IPS DF 6.9 (cell line): ENCODE results near the gene TFF2.

ENCODE experiments used
- DNase-seq: peaks from one replicate; pipeline ENCODE4 v3.0.0-alpha.2; 2013; ENCODE audit warnings: low read depth, low spot score
- H3K27ac ChIP-seq: one replicate; pipeline ENCODE4 v1.5.1; 2013; ENCODE audit warnings: low read length, control low read depth
- H3K27me3 ChIP-seq: 2 replicates; pipeline ENCODE4 v1.6.1; 2013; ENCODE audit warnings: mild to moderate bottlenecking, low read length; ENCODE audit not compliant: control insufficient read depth, insufficient read depth
- H3K36me3 ChIP-seq: 2 replicates; pipeline ENCODE4 v1.6.1; 2013; ENCODE audit warnings: low read length; ENCODE audit not compliant: control insufficient read depth, insufficient read depth
- H3K4me1 ChIP-seq: 2 replicates; pipeline ENCODE4 v1.6.1; 2013; ENCODE audit warnings: low read length; ENCODE audit not compliant: control insufficient read depth, insufficient read depth
- H3K4me3 ChIP-seq: 2 replicates; pipeline ENCODE4 v1.5.1; 2013; ENCODE audit warnings: mild to moderate bottlenecking, low read length
- H3K9me3 ChIP-seq: 2 replicates; pipeline ENCODE4 v1.6.1; 2013; ENCODE audit warnings: low read length, inconsistent platforms; ENCODE audit not compliant: control insufficient read depth, insufficient read depth
- WGBS: extraction: QIAGEN DNeasy Blood & Tissue Kit; methylation state at CpG from one replicate; pipeline ENCODE4 v1.1.7; 2013; ENCODE audit warnings: mixed read lengths, missing lambda C conversion rate; ENCODE audit not compliant: insufficient read length, insufficient coverage; 5-methylcytosine and 5-hydroxymethylcytosine counted together

TFF2 gene

DNA sequence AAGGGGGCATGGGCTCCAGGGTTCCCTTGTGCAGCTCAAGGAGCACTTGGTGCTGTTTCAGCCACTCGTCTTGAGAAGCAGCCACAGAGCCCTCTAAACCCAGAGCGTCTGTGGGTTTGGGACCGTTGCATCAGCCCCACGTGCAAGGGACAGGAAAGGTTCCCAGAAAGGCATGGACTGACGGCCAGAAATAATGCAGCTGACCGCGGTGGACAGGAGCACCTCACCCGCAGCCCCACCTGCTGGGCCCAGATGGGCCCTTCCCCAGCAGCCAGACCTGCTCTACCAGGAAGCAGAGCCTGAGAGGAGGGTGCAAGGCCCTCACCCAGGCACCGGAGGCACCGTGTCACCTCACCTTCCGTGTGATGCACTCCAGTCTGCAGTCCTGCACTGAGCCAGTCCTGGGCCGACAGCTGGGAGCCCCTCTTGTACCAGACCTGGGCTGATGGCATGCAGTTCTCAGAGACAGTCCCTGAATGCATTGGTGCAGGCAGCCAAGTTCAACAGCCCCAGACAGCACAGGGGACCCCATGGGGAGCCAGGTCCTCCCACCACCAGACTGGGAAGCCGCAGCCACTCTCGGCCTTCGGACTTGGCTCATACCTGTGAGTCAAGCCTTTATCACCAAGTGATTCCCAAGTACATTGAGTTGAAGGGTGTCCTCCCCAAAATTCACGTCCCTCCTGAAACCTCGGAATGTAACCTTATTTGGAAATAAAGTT lies 30.8 kb downstream of the TFF2 start:
- Histone ChIP-seq H3K27me3 (no peaks in the 10 kb centered on the region), H3K36me3 (no peaks in the 10 kb centered on the region), H3K4me1 (peaks cover 8% of the 10 kb centered on the region), H3K9me3 (no peaks in the 10 kb centered on the region), H3K4me3 (no peak overlapping the region), H3K27ac (no peak overlapping the region)
- WGBS, result no CpG with 5 or more reads among the region's 17 CpGs
- DNase-seq, result no peak

GRCh38 chr21:42319376-42319775 lies 31.4 kb downstream of the TFF2 start:
- Histone ChIP-seq H3K9me3 (no peaks in the 10 kb centered on the region), H3K27me3 (no peaks in the 10 kb centered on the region), H3K27ac (no peak overlapping the region), H3K36me3 (no peaks in the 10 kb centered on the region), H3K4me3 (no peak overlapping the region), H3K4me1 (peaks cover 8% of the 10 kb centered on the region)
- WGBS, result no CpG with 5 or more reads among the region's 10 CpGs
- no peak for DNase-seq

DNA sequence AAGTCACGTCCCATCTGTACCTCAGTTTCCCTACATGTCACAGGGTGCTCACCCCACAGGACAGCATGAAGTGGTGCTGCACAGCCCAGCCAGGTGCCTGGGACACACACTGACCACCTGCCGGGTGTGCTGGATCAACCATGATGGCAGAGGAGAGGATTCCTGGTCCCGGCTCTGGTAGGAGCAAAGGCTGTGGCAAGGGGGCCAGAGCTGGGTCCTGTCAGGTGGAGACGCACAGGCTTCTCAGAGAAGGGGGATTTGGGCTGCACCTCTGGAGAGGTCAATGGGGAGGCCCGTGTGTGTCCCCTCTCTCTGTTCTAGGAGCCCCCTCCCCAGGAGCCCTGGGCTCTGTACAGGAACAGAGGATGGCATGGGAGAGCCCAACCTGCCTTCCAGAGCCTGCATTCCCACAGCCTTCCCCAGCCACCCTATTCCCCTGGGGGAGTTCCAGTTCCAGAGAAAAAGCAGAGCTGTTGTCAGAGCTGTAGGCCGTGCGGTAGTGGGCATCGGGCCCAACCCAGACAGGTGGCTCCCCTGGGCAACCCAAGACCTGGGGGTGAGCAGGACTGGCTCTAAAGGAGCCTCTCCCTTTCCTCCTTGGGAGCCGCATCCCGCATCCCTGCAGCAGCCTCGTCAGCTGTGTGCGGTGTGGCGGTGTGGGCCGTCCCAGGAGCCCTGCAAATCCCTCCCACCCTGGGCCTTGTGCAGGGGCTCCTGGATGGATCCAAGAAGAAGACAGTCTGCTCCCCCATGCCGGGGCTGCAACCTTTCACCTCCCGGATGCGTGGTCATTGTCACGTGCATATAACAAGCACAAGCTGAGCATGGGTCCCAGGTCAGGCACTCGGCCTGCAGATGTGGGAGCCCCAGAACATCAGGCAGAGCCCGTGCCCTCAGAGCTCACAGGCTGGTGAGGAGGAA lies 32.7 kb downstream of the TFF2 start:
- no peaks in the 10 kb centered on the region for H3K9me3 ChIP-seq
- H3K27ac ChIP-seq, result no peak overlapping the region
- no CpG with 5 or more reads among the region's 20 CpGs for WGBS
- H3K4me1 ChIP-seq, result peaks cover 11% of the 10 kb centered on the region
- H3K36me3 ChIP-seq, result no peaks in the 10 kb centered on the region
- H3K4me3 ChIP-seq, result no peak overlapping the region
- DNase-seq, result no peak
- H3K27me3 ChIP-seq, result no peaks in the 10 kb centered on the region

DNA sequence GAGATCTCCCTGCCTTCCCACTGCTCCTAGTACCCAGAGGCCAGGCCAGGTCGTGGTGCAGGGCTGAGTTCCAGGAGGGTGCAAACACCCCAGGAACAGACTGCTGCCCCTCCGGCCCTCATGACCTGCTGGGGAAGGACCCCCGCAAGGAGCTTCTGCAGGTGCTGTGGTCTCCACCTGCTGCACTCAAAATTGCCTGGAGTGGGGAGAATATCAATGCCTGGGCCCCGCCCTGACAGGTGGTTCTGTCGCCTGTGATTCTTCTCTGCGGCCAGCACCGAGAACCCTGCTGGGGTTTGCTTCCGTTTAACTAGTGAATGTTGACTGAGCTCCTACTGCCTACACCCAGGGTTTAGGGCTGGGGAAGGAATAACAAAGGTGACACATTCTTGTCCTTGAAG lies 33.5 kb downstream of the TFF2 start:
- Histone ChIP-seq H3K27ac (no peak overlapping the region), H3K27me3 (no peaks in the 10 kb centered on the region), H3K4me1 (peaks cover 14% of the 10 kb centered on the region), H3K4me3 (no peak overlapping the region), H3K36me3 (no peaks in the 10 kb centered on the region), H3K9me3 (no peaks in the 10 kb centered on the region)
- DNase-seq, result no peak
- no CpG with 5 or more reads among the region's 8 CpGs for WGBS

DNA sequence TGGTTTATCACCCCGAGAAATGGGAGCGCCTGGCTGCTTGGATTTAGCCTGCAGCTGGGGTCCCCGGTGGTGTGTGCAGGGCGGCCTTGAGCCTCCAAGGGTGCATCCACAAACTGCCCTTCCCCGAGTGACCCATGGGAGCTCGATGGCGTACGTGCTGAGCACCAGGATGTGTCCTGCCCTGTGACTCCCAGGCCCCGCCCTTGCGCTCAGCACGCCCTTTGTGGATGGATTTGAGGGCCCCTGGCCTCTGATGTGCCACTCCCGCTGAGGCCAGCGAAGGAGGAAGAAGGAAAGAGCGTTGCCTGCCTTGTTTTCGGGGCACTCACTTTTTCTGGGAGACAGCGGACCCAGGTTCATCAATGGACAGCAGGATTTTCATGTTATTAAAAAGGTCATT lies 33.9 kb downstream of the TFF2 start:
- no CpG with 5 or more reads among the region's 16 CpGs for whole genome bisulfite sequencing
- Histone ChIP-seq H3K4me1 (peaks cover 14% of the 10 kb centered on the region), H3K36me3 (no peaks in the 10 kb centered on the region)

GRCh38 chr21:42315296-42315891 lies 35.4 kb downstream of the TFF2 start, which contains the start of gene TFF3:
Gene TFF3, minus strand, starts transcription at chr21:42315409. Its CDS starts 35 bp downstream, at chr21:42315374.
- Histone ChIP-seq H3K4me3 (no peak within 1 kb of the TSS), H3K27ac (no peak within 1 kb of the TSS), H3K4me1 (peaks cover 14% of the 10 kb centered on the region), H3K27me3 (no peaks in the 10 kb centered on the region), H3K9me3 (no peaks in the 10 kb centered on the region), H3K36me3 (no peaks in the 10 kb centered on the region)
- DNase-seq, result no peak
- no CpG with 5 or more reads among the region's 15 CpGs for WGBS

More for the DNA sequence above, 33.9 kb downstream of the TFF2 start:
- Histone ChIP-seq H3K27me3 (no peaks in the 10 kb centered on the region), H3K4me3 (no peak overlapping the region), H3K27ac (no peak overlapping the region), H3K9me3 (no peaks in the 10 kb centered on the region)
- DNase-seq, result no peak

- no peak for DNase-seq
- H3K36me3 ChIP-seq, result no peaks in the 10 kb centered on the region
- WGBS, result no CpG with 5 or more reads among the region's 6 CpGs
- H3K27me3 ChIP-seq, result no peaks in the 10 kb centered on the region
- H3K4me1 ChIP-seq, result peaks cover 14% of the 10 kb centered on the region
- no peak overlapping the region for H3K4me3 ChIP-seq
- H3K27ac ChIP-seq, result no peak overlapping the region
- no peaks in the 10 kb centered on the region for H3K9me3 ChIP-seq
Observed at GRCh38 chr21:42314616-42315295, 36.0 kb downstream of the TFF2 start.

DNA sequence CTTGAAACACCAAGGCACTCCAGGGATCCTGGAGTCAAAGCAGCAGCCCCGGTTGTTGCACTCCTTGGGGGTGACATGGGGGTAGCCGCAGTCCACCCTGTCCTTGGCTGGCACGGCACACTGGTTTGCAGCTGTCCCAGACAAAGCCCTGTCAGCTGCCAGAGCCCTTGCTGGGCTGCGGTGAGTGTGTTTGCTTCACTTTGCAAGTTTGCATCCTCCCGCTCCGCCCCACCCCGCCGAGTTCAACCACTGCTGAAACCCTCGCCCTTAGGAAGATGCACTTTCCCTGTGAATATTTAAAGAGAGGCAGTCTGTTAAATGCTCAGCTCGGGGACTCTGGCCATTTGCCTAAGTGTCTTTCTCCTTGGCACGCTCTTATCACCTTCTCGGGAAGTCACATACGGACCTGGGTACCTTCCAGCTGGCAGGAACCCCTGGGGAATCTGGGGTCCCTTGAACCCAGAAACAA lies 37.3 kb downstream of the TFF2 start:
- Histone ChIP-seq H3K27me3 (no peaks in the 10 kb centered on the region), H3K4me1 (peaks cover 14% of the 10 kb centered on the region), H3K36me3 (no peaks in the 10 kb centered on the region), H3K27ac (no peak overlapping the region), H3K4me3 (no peak overlapping the region), H3K9me3 (no peaks in the 10 kb centered on the region)
- DNase-seq, result no peak
- no CpG with 5 or more reads among the region's 13 CpGs for WGBS

GRCh38 chr21:42312626-42313104 lies 38.1 kb downstream of the TFF2 start:
- no peak overlapping the region for H3K4me3 ChIP-seq
- H3K9me3 ChIP-seq, result no peaks in the 10 kb centered on the region
- no peaks in the 10 kb centered on the region for H3K27me3 ChIP-seq
- no peaks in the 10 kb centered on the region for H3K36me3 ChIP-seq
- no peak for DNase-seq
- peaks cover 11% of the 10 kb centered on the region for H3K4me1 ChIP-seq
- no peak overlapping the region for H3K27ac ChIP-seq
- no CpG with 5 or more reads among the region's 16 CpGs for WGBS
